Activated B cell treated with CpG ODN at 0.5 μM for 24 hours (primary cell): ENCODE data around the gene SLC22A1. TPM values are rescaled to one million over a fixed set of nuclear protein-coding genes. Genes with fewer than 3 reads are reported as not detected.

ENCODE experiments used
- ATAC-seq: fragments of 200-7000 bp; cut with Tn5 transposase; one replicate; pipeline ENCODE4 v1.10.0; 2021; ENCODE audit warnings: low read depth, mild to moderate bottlenecking, moderate library complexity
- CTCF ChIA-PET: fragments of 350-600 bp; sonication (Branson Sonifier 250); formaldehyde crosslinking; loops from one replicate; lab custom pipeline; 2021; ENCODE audit warnings: antibody characterized with exemption; lab: Charles Lee
- POLR2A ChIA-PET: fragments of 350-600 bp; sonication (Branson Sonifier 250); formaldehyde crosslinking; loops from one replicate; lab custom pipeline; 2021; ENCODE audit warnings: antibody characterized with exemption; lab: Charles Lee
- DNase-seq: peaks from one replicate; pipeline ENCODE4 v3.0.0; 2022
- H3K27ac Mint-ChIP-seq: one replicate; pipeline ENCODE4 v1.8.0; 2020; ENCODE audit warnings: mixed read lengths
- H3K27me3 Mint-ChIP-seq: one replicate; pipeline ENCODE4 v1.8.0; 2021; ENCODE audit warnings: mixed read lengths
- H3K36me3 Mint-ChIP-seq: one replicate; pipeline ENCODE4 v1.8.0; 2021; ENCODE audit warnings: low read depth, mixed read lengths
- H3K4me1 Mint-ChIP-seq: one replicate; pipeline ENCODE4 v1.8.0; 2021; ENCODE audit warnings: mixed read lengths
- H3K4me3 Mint-ChIP-seq: one replicate; pipeline ENCODE4 v1.8.0; 2020; ENCODE audit warnings: mild to moderate bottlenecking, mixed read lengths
- H3K9me3 Mint-ChIP-seq: one replicate; pipeline ENCODE4 v1.8.0; 2020; ENCODE audit warnings: mixed read lengths
- CTCF ChIP-seq: fragments of 200-600 bp; IDR thresholded peaks from one replicate; pipeline ENCODE4 v1.8.0; 2022; ENCODE audit warnings: antibody characterized with exemption, mild to moderate bottlenecking
- intact Hi-C: fragments of 100-400 bp; cut with micrococcal nuclease; formaldehyde crosslinking; loops from one replicate; pipeline ENCODE4 v1.15.1; 2024
- total RNA-seq: library from RNA; stranded (reverse); gene quantifications from 2 replicates; pipeline ENCODE4 v1.2.3, GENCODE V29; 2022

The SLC22A1 gene
- 1.0 and 2.8 TPM in 2 replicates for total RNA-seq

- Mint-ChIP-seq H3K4me1 (no peaks in the 10 kb centered on the region), H3K36me3 (peaks cover 3% of the 10 kb centered on the region), H3K27me3 (no peaks in the 10 kb centered on the region), H3K4me3 (no peak within 1 kb of the TSS), H3K9me3 (peaks cover 3% of the 10 kb centered on the region), H3K27ac (no peak within 1 kb of the TSS)
- DNase-seq (no peak), ATAC-seq (no peak)
- TF ChIP-seq CTCF: no peak
- POLR2A ChIA-PET: no interaction called here
- CTCF ChIA-PET: no interaction called here
- intact Hi-C loops: no loop called here
These were observed at the start of gene SLC22A1 for GRCh38 chr6:160121558-160121957. SLC22A1 (plus strand) TSS chr6:160121815; CDS start chr6:160121936, 121 bp downstream.

GRCh38 chr6:160073272-160073671 lies 48.3 kb upstream of the SLC22A1 start:
- no peaks in the 10 kb centered on the region for H3K27me3 Mint-ChIP-seq
- ATAC-seq (no peak), DNase-seq (no peak)
- peaks cover 35% of the 10 kb centered on the region for H3K4me1 Mint-ChIP-seq
- no peak overlapping the region for H3K27ac Mint-ChIP-seq
- H3K4me3 Mint-ChIP-seq: no peak overlapping the region
- TF ChIP-seq CTCF: no peak
- ChIA-PET CTCF (no interaction called here), POLR2A (no interaction called here)
- peaks cover 91% of the 10 kb centered on the region for H3K36me3 Mint-ChIP-seq
- intact Hi-C loops: no loop called here
- H3K9me3 Mint-ChIP-seq: no peaks in the 10 kb centered on the region

DNA sequence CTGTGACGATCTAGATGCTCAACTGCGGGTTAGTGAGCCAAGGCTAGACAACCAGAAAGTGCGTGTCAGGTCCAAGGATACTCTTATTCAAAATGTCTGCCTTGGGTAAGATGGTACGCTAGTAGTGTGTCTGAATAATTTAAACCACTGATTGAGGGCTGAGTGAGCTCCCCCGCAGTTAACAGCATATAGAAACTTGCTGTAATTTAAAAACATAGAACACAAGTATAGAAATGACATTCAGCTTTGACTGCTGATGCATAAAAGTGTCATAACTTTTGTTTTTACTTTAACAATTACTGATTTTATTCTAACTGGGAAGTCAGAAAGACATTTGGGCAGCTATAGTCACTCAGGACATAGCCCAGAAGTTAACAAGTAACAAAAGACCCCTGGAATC lies 45.6 kb upstream of the SLC22A1 start:
- no peak overlapping the region for H3K4me3 Mint-ChIP-seq
- DNase-seq (no peak), ATAC-seq (no peak)
- H3K27ac Mint-ChIP-seq: no peak overlapping the region
- CTCF ChIA-PET: no interaction called here
- intact Hi-C loops: no loop called here
- POLR2A ChIA-PET: interaction anchor here (0.6 kb wide), 1 partner anchor 19 kb away, joined by 10 read pairs; no protein-coding TSS in a partner anchor
- TF ChIP-seq CTCF: no peak
- no peaks in the 10 kb centered on the region for H3K27me3 Mint-ChIP-seq
- no peaks in the 10 kb centered on the region for H3K9me3 Mint-ChIP-seq
- H3K36me3 Mint-ChIP-seq: peaks cover 92% of the 10 kb centered on the region
- peaks cover 8% of the 10 kb centered on the region for H3K4me1 Mint-ChIP-seq

GRCh38 chr6:160077024-160077423 lies 44.6 kb upstream of the SLC22A1 start:
- DNase-seq (no peak), ATAC-seq (no peak)
- no peak for TF ChIP-seq CTCF
- Mint-ChIP-seq H3K27ac (no peak overlapping the region), H3K27me3 (no peaks in the 10 kb centered on the region), H3K36me3 (peaks cover 92% of the 10 kb centered on the region), H3K4me3 (no peak overlapping the region), H3K4me1 (peaks cover 2% of the 10 kb centered on the region), H3K9me3 (no peaks in the 10 kb centered on the region)
- intact Hi-C loops: no loop called here
- POLR2A ChIA-PET: no interaction called here
- CTCF ChIA-PET: no interaction called here

- intact Hi-C loops: no loop called here
- no peak for ATAC-seq
These were observed 44.1 kb upstream of the SLC22A1 start for GRCh38 chr6:160077526-160077925.

More at GRCh38 chr6:160077526-160077925, 44.1 kb upstream of the SLC22A1 start:
- DNase-seq: no peak
- POLR2A ChIA-PET: no interaction called here
- Mint-ChIP-seq H3K27ac (no peak overlapping the region), H3K4me3 (no peak overlapping the region), H3K27me3 (no peaks in the 10 kb centered on the region), H3K4me1 (no peaks in the 10 kb centered on the region), H3K36me3 (peaks cover 90% of the 10 kb centered on the region), H3K9me3 (no peaks in the 10 kb centered on the region)
- TF ChIP-seq CTCF: no peak
- CTCF ChIA-PET: no interaction called here
